Sigmoid colon (tissue), 4 donors: ENCODE measurements around the gene TTLL10.

Experiments
- POLR2A ChIP-seq, 2 donors: fragments of 450-650 bp; IDR thresholded peaks; one replicate each; pipeline ENCODE4 v1.6.1; 2016; ENCODE audit warnings: antibody characterized with exemption in 2 of 2, mild to moderate bottlenecking in 2 of 2, moderate library complexity in 2 of 2
- POLR2AphosphoS5 ChIP-seq, 4 donors: sonication (generic); formaldehyde crosslinking; IDR thresholded peaks; one replicate each; pipeline ENCODE4 v1.6.1; 2017; ENCODE audit warnings: antibody characterized with exemption in 4 of 4
- TF ChIP-seq, protein P1 (sequence below), 4 experiments: fragments of 450-650 bp in 3 of 4; fragments of 200-600 bp in 1 of 4; IDR thresholded peaks; one replicate each; pipeline ENCODE4 v1.5.1; 2016 to 2019; ENCODE audit warnings: antibody characterized with exemption in 4 of 4, mild to moderate bottlenecking in 3 of 4, moderate library complexity in 2 of 4

- TF ChIP-seq, protein P1, sequence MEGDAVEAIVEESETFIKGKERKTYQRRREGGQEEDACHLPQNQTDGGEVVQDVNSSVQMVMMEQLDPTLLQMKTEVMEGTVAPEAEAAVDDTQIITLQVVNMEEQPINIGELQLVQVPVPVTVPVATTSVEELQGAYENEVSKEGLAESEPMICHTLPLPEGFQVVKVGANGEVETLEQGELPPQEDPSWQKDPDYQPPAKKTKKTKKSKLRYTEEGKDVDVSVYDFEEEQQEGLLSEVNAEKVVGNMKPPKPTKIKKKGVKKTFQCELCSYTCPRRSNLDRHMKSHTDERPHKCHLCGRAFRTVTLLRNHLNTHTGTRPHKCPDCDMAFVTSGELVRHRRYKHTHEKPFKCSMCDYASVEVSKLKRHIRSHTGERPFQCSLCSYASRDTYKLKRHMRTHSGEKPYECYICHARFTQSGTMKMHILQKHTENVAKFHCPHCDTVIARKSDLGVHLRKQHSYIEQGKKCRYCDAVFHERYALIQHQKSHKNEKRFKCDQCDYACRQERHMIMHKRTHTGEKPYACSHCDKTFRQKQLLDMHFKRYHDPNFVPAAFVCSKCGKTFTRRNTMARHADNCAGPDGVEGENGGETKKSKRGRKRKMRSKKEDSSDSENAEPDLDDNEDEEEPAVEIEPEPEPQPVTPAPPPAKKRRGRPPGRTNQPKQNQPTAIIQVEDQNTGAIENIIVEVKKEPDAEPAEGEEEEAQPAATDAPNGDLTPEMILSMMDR (IDR thresholded peaks at IDR 0.05): no peak
- no peak for TF ChIP-seq POLR2AphosphoS5 (IDR thresholded peaks at IDR 0.05)
- peak in 1 of 2 donors; percentile 24 for TF ChIP-seq POLR2A (IDR thresholded peaks at IDR 0.05)
Observed at GRCh38 chr1:1167398-1167821, 6.3 kb upstream of the TTLL10 start.
